Measurements from ENCODE around the gene PARD3B.

DNA sequence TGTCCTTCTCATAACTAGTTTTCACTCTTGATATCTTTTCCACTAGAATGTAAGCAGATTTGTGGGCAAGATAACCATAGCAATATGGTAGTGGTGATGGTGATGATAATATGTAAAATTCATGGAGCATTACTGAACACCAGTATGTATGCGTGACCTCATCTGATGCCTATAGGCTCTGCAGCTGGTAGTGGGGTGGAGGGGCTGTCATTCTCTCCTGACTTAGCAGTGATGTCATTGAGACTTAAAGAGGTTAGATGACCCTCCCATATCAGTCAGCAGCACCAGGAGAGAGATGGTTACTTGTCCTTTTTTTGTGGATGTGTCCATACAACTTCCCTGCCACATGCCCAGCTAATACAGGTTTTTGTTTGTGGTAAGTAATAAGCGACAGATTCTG is 27.9 kb downstream of the PARD3B start:
- TF ChIP-seq CTCF (IDR thresholded peaks at IDR 0.05) (no peak), POLR2A (IDR thresholded peaks at IDR 0.05) (no peak), POLR2AphosphoS5 (IDR thresholded peaks at IDR 0.05) (no peak), EP300 (IDR thresholded peaks at IDR 0.05; ENCODE audit: low read depth) (no peak)

Data from transverse colon (tissue), 4 donors.